NCI-H524 treated with DMSO at 0.1 percent for 48 hours (cell line): ENCODE measurements around the gene SBF2.

Experiments
- DNase-seq: peaks from one replicate; lab custom pipeline; 2025; lab: John Stamatoyannopoulos, UW

SBF2 gene

GRCh38 chr11:9851366-9851765 is 442.7 kb downstream of the SBF2 start:
- no peak for DNase-seq

- no peak for DNase-seq
Observed at GRCh38 chr11:9850224-9850895, 443.7 kb downstream of the SBF2 start.

DNA sequence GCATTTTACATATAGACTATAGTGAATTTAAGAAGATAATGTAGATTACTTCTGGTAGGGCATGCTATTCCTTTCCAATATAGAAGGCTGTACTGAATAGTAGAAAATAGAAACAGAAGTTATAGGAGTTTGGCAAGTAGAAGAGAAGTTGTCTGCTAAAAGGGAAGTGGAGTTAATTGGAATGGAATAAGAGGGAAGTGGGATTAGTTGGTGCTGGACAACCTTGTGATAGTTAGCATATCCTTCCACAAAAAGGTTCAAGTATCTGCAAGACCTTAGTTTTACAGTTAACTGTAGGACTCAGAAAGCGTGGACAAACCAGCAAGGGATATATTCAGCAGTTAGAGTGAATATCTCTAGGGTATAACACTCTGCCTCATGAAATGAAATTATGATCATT is 444.6 kb downstream of the SBF2 start:
- no peak for DNase-seq

GRCh38 chr11:9847636-9848035 is 446.4 kb downstream of the SBF2 start:
- DNase-seq, result no peak

GRCh38 chr11:9842923-9843322 is 451.1 kb downstream of the SBF2 start:
- DNase-seq, result no peak

- DNase-seq, result no peak
Observed at GRCh38 chr11:9840460-9841004, 453.5 kb downstream of the SBF2 start.

DNA sequence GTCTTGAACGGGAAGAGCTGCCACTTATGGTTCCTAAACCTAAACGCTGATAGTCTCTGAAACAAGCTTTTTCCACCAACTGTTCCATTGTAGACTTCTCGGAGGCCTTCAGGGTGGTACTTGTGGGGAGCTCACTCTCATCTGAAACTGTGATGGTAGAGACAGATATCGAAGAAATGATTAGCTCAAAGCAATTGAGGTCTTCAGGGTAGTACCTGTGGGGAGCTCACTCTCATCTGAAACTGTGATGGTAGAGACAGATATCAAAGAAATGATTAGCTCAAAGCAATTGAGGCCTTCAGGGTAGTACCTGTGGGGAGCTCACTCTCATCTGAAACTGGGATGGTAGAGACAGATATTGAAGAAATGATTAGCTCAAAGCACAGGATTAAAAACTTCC is 454.5 kb downstream of the SBF2 start:
- DNase-seq, result no peak

GRCh38 chr11:9838961-9839360 is 455.1 kb downstream of the SBF2 start:
- DNase-seq, result no peak

- DNase-seq, result no peak
Observed at GRCh38 chr11:9838229-9838628, 455.8 kb downstream of the SBF2 start.

- no peak for DNase-seq
Observed at GRCh38 chr11:9834291-9834690, 459.7 kb downstream of the SBF2 start.

DNA sequence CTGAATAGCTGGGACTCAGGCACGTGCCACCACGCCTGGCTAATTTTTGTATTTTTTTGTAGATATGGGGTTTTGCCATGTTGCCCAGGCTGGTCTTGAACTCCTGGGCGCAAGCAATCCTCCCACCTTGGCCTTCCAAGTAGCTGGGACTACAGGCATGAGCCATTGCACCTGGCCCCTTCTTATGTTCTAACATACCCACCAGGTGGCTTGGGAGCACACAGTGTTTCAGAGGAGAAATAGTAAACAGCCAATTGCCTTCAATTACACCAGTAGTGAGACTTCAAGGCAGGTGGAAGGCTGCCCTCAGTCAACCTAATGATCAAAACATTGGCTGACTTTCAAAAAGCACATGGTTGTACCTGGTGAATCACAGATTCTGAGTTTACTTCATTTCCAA is 462.9 kb downstream of the SBF2 start:
- no peak for DNase-seq

GRCh38 chr11:9827708-9828107 is 466.3 kb downstream of the SBF2 start:
- DNase-seq, result no peak

- DNase-seq, result no peak
Observed at GRCh38 chr11:9826390-9826789, 467.6 kb downstream of the SBF2 start.

DNA sequence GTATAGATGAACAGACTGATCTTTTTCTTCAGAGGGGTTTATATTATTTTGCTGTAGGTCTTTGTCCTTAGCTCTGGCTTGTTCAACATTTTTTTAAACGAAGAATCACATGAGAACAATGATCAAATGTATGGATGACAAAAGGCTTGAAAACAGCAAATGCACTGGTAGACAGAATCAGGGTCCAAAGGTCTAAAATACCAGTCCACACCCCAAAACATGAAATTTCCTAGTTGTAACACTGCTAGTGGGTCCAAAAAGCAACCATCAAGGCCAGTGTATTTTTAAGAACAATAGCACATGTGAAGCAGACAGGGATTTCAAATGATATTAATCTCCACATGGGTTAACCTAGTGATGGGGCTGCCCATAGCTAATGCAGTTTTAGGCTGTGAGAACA is 468.1 kb downstream of the SBF2 start:
- DNase-seq, result no peak

GRCh38 chr11:9825315-9825714 is 468.7 kb downstream of the SBF2 start:
- DNase-seq, result no peak

DNA sequence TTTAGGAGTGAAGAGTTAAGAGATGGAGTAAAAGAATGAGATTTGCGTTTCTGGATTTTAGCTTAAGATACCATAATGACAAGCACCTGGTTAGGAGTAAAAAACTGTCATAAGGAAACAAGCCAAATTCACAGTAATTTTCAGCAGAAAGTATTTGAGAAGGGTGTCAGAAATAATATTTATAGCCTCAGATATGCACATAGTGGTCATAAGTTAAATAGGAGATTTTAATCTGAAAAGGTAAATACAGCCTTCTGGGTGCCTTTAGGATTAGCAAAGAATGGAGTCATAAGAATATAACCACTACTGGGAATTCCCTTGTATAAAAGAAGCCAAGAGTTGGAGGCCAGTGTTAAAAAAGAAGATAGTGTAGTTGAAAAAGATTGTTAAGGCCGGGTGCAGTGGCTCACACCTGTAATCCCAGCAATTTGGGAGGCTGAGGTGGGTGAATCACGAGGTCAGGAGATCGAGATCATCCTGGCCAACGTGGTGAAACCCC is 470.1 kb downstream of the SBF2 start:
- DNase-seq, result no peak

DNA sequence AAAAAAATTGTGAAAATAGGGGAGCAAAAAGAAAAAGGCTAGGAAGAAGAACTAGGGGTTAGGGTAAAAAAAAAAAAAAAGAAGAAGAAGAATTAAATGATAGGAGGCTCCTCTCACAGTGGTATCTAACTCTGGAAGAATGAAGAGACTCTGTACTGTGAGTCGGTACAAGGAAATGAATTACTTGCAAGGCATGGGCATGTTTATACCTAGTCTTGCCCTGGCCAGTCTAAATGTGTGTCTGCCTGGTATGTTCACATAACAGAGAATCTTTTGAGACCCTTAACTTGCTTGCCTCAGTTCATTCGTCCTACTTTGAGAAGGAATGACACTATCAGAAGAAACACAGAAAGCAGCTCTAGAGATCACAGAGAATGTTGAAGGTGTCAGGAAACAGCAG is 470.6 kb downstream of the SBF2 start:
- no peak for DNase-seq

GRCh38 chr11:9821008-9821752 is 472.8 kb downstream of the SBF2 start:
- no peak for DNase-seq

GRCh38 chr11:9820260-9820659 is 473.8 kb downstream of the SBF2 start:
- no peak for DNase-seq

DNA sequence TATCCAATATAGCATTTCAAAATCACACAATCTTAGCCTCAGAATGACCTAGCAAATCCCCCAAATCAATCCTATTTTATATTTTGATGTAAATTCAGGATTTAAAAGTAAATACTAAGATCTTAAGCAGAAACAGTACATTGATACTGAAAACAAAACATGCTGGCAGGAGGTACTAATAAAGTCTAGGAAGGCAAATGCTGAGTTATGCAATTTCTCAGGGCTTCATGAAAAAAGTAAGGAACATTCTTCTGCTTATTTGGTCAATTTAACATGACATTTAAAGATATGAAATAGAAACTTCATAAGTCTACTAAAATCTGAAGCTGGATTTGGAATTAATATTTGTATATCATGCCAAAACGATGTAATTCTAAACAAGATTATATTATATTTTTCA is 476.8 kb downstream of the SBF2 start:
- DNase-seq, result no peak

DNA sequence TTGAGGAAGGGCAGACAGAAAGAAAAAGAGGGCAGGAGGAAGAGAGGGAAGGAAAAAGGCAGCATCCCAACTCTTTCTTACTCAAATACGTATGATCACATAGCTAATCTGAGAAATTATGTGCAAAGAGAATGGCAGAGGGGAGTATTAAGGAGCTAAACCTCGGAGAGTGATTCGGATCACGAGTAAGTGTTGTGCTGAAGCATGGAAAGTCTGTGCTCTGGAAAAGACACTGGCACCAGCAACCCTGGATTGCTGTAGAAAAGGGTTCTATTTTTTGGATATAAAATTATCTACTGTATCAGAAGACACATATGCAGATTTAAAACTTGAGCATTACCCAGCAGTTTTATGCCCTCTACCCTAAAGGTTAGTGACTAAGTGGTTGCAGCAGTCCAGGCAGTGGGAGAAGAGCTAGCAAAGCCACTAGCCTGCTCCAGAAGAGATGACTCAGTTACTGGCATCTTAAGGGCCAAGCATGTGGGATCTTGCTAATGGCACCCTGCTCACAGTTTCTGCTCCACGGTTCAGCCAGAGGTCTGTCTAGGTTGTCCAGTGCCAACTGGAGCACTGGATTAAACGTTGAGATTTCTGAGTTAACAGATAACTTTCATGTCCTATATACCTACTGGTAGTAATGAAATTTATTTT is 478.4 kb downstream of the SBF2 start:
- DNase-seq, result no peak

DNA sequence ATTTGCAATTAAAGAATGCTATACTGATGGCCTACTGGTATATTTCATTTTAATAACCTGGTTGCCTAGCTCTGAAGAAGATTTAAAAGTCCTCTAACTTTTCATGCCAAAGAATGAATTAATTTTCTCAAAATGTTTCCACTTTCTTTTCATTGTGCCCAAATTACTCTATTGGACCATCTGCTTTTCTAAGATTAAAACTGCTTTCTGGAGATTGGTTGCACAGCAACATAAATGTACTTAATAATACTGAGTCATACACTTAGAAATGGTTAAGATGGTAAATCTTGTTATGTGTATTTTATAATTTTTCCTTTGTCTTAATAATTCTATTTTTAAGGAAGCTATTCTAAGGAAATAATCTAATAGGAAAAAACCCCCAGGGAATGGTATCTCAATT is 479.9 kb downstream of the SBF2 start:
- no peak for DNase-seq

GRCh38 chr11:9808943-9809342 is 485.1 kb downstream of the SBF2 start:
- no peak for DNase-seq
